Stimulated activated CD4-positive, alpha-beta T cell treated with anti-CD3 and anti-CD28 coated beads, Interleukin-12 subunit alpha, Interleukin-12 subunit beta, amount 100 ng/mL, for 24 hours (primary cell): ENCODE measurements around the gene CEBPG.

Experiments used
- DNase-seq, 2 experiments: peaks; one replicate each; pipeline ENCODE4 v3.0.0-alpha.2; 2020; ENCODE audit warnings: low read depth in 2 of 2

CEBPG gene

GRCh38 chr19:33394723-33395560 lies 21.4 kb downstream of the CEBPG start:
- no peak for DNase-seq

GRCh38 chr19:33395561-33396550 lies 22.3 kb downstream of the CEBPG start:
- DNase-seq = no peak

- no peak for DNase-seq
These were observed 23.4 kb downstream of the CEBPG start for GRCh38 chr19:33396701-33397535.

GRCh38 chr19:33397536-33398360 lies 24.2 kb downstream of the CEBPG start:
- DNase-seq = no peak

GRCh38 chr19:33398361-33399060 lies 25.0 kb downstream of the CEBPG start:
- DNase-seq = no peak

- no peak for DNase-seq
These were observed 25.7 kb downstream of the CEBPG start for GRCh38 chr19:33399081-33399744.

GRCh38 chr19:33399745-33400681 lies 26.5 kb downstream of the CEBPG start:
- DNase-seq = no peak

GRCh38 chr19:33400856-33401682 lies 27.6 kb downstream of the CEBPG start:
- no peak for DNase-seq

GRCh38 chr19:33401683-33402420 lies 28.3 kb downstream of the CEBPG start:
- no peak for DNase-seq

GRCh38 chr19:33402421-33403220 lies 29.1 kb downstream of the CEBPG start:
- DNase-seq = no peak

- no peak for DNase-seq
These were observed 29.9 kb downstream of the CEBPG start for GRCh38 chr19:33403221-33403972.

GRCh38 chr19:33403973-33404304 lies 30.4 kb downstream of the CEBPG start:
- no peak for DNase-seq

- no peak for DNase-seq
These were observed 31.2 kb downstream of the CEBPG start for GRCh38 chr19:33404506-33405253.

GRCh38 chr19:33405254-33405552 lies 31.7 kb downstream of the CEBPG start:
- no peak for DNase-seq
